WTC11 (cell line): ENCODE results near the gene HIP1. TPM values are rescaled to one million over a fixed set of nuclear protein-coding genes. Genes with fewer than 3 reads are reported as not detected.

Experiments used
- ATAC-seq: fragments of 200-7000 bp; cut with Tn5 transposase; 2 replicates; pipeline ENCODE4 v1.10.0; 2021; ENCODE audit warnings: mild to moderate bottlenecking, moderate library complexity
- CTCF ChIA-PET: fragments of 300-600 bp; sonication (Branson Sonifier 250); formaldehyde crosslinking; loops from one replicate; lab custom pipeline; 2021; ENCODE audit warnings: antibody characterized with exemption; lab: Charles Lee
- POLR2A ChIA-PET: fragments of 350-600 bp; sonication (Branson Sonifier 250); formaldehyde crosslinking; loops from one replicate; lab custom pipeline; 2021; ENCODE audit warnings: antibody characterized with exemption; lab: Charles Lee
- DNase-seq: peaks from one replicate; pipeline ENCODE4 v3.0.0; 2021; ENCODE audit warnings: low spot score
- H3K27ac Mint-ChIP-seq: 2 replicates; pipeline ENCODE4 v1.8.0; 2021; ENCODE audit warnings: mixed read lengths
- H3K27me3 Mint-ChIP-seq: 2 replicates; pipeline ENCODE4 v1.8.0; 2021; ENCODE audit warnings: low read depth, mild to moderate bottlenecking, moderate library complexity, mixed read lengths
- H3K36me3 Mint-ChIP-seq: 2 replicates; pipeline ENCODE4 v1.8.0; 2021; ENCODE audit warnings: mixed read lengths
- H3K4me1 Mint-ChIP-seq: 2 replicates; pipeline ENCODE4 v1.8.0; 2022; ENCODE audit warnings: mixed read lengths
- H3K4me3 Mint-ChIP-seq: 2 replicates; pipeline ENCODE4 v1.8.0; 2021; ENCODE audit warnings: mild to moderate bottlenecking, moderate library complexity, mixed read lengths
- H3K9me3 Mint-ChIP-seq: 2 replicates; pipeline ENCODE4 v1.8.0; 2021; ENCODE audit warnings: mixed read lengths
- CREB1 ChIP-seq: sonication (generic); formaldehyde crosslinking; IDR thresholded peaks from 2 replicates; pipeline ENCODE4 v1.8.0; 2023; ENCODE audit warnings: mild to moderate bottlenecking, missing genetic modification reagents
- EMX1 ChIP-seq: fragments of 250-450 bp; sonication (Bioruptor Pico); IDR thresholded peaks from 2 replicates; pipeline ENCODE4 v1.8.0; 2021; ENCODE audit warnings: mild to moderate bottlenecking
- FOXK1 ChIP-seq: sonication (generic); formaldehyde crosslinking; IDR thresholded peaks from 2 replicates; pipeline ENCODE4 v1.8.0; 2022; ENCODE audit warnings: mild to moderate bottlenecking, moderate library complexity, missing genetic modification reagents
- NFE2L1 ChIP-seq: sonication (generic); formaldehyde crosslinking; IDR thresholded peaks from 2 replicates; pipeline ENCODE4 v1.8.1; 2023; ENCODE audit warnings: missing genetic modification reagents
- OVOL2 ChIP-seq: fragments of 250-450 bp; sonication (Bioruptor Pico); IDR thresholded peaks from 2 replicates; pipeline ENCODE4 v1.9.0; 2021; ENCODE audit warnings: mild to moderate bottlenecking, borderline replicate concordance
- SMAD3 ChIP-seq: sonication (generic); formaldehyde crosslinking; IDR thresholded peaks from 2 replicates; pipeline ENCODE4 v1.8.0; 2022; ENCODE audit warnings: missing genetic modification reagents, mild to moderate bottlenecking, borderline replicate concordance
- TEAD1 ChIP-seq: sonication (generic); formaldehyde crosslinking; IDR thresholded peaks from 2 replicates; pipeline ENCODE4 v1.8.0; 2022; ENCODE audit warnings: mild to moderate bottlenecking, missing genetic modification reagents
- TEAD4 ChIP-seq: sonication (generic); formaldehyde crosslinking; IDR thresholded peaks from 2 replicates; pipeline ENCODE4 v1.8.0; 2022; ENCODE audit warnings: mild to moderate bottlenecking, missing genetic modification reagents
- ZBTB21 ChIP-seq: sonication (generic); formaldehyde crosslinking; IDR thresholded peaks from 2 replicates; pipeline ENCODE4 v1.8.1; 2023; ENCODE audit warnings: mild to moderate bottlenecking, missing genetic modification reagents, borderline replicate concordance
- ZNF219 ChIP-seq: sonication (generic); formaldehyde crosslinking; IDR thresholded peaks from 2 replicates; pipeline ENCODE4 v1.8.0; 2023; ENCODE audit warnings: missing genetic modification reagents, mild to moderate bottlenecking, borderline replicate concordance
- ZNF416 ChIP-seq: fragments of 250-450 bp; sonication (Bioruptor Pico); IDR thresholded peaks from 2 replicates; pipeline ENCODE4 v1.9.0; 2021; ENCODE audit warnings: mild to moderate bottlenecking, inconsistent platforms
- ZNF423 ChIP-seq: fragments of 250-450 bp; sonication (Bioruptor Pico); IDR thresholded peaks from 2 replicates; pipeline ENCODE4 v2.1.2; 2022; ENCODE audit warnings: mild to moderate bottlenecking, moderate library complexity
- total RNA-seq: library from RNA; stranded (reverse); gene quantifications from 3 replicates; pipeline ENCODE4 v1.2.3, GENCODE V29; 2021
- TF ChIP-seq, protein P1 (sequence below): sonication (generic); formaldehyde crosslinking; IDR thresholded peaks from 2 replicates; pipeline ENCODE4 v1.8.1; 2023; ENCODE audit warnings: mild to moderate bottlenecking, missing genetic modification reagents, borderline replicate concordance
- TF ChIP-seq, protein P2 (sequence below): sonication (generic); formaldehyde crosslinking; IDR thresholded peaks from 2 replicates; pipeline ENCODE4 v1.8.0; 2022; ENCODE audit warnings: mild to moderate bottlenecking, missing genetic modification reagents
- TF ChIP-seq, protein P3 (sequence below): sonication (generic); formaldehyde crosslinking; IDR thresholded peaks from 2 replicates; pipeline ENCODE4 v1.8.0; 2022; ENCODE audit warnings: mild to moderate bottlenecking, missing genetic modification reagents
- TF ChIP-seq, protein P4 (sequence below): sonication (generic); formaldehyde crosslinking; IDR thresholded peaks from 2 replicates; pipeline ENCODE4 v1.8.1; 2023; ENCODE audit warnings: mild to moderate bottlenecking, missing genetic modification reagents, moderate library complexity
- TF ChIP-seq, protein P5 (sequence below): sonication (generic); formaldehyde crosslinking; IDR thresholded peaks from 2 replicates; pipeline ENCODE4 v1.8.0; 2023; ENCODE audit warnings: mild to moderate bottlenecking, missing genetic modification reagents
- TF ChIP-seq, protein P6 (sequence below): fragments of 250-450 bp; sonication (Bioruptor Pico); IDR thresholded peaks from 2 replicates; pipeline ENCODE4 v1.8.0; 2021; ENCODE audit warnings: mild to moderate bottlenecking
- TF ChIP-seq, protein P7 (sequence below): sonication (generic); formaldehyde crosslinking; IDR thresholded peaks from 2 replicates; pipeline ENCODE4 v1.8.1; 2023; ENCODE audit warnings: mild to moderate bottlenecking, missing genetic modification reagents

Gene HIP1
- total RNA-seq, 1 experiment from 2014 or later = 75.8 TPM

DNA sequence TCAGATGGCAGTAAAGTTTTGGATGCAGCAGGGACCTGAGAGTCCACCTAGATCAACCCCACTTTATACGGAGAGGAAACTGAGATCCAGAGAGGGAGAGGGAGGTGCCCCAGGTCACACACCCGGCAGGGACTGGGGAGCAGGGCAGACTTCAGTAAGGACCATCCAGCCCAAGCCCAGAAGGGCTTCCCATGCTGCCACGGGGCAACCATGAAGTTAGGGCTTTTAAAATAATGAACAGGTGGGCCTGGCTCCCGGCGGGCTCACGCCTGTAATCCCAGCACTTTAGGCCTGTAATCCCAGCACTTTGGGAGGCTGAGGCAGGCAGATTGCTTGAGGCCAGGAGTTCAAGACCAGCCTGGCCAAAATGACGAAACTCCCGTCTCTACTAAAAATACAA, 98.5 kb downstream of the HIP1 start (continued):
- TF ChIP-seq, protein P1, sequence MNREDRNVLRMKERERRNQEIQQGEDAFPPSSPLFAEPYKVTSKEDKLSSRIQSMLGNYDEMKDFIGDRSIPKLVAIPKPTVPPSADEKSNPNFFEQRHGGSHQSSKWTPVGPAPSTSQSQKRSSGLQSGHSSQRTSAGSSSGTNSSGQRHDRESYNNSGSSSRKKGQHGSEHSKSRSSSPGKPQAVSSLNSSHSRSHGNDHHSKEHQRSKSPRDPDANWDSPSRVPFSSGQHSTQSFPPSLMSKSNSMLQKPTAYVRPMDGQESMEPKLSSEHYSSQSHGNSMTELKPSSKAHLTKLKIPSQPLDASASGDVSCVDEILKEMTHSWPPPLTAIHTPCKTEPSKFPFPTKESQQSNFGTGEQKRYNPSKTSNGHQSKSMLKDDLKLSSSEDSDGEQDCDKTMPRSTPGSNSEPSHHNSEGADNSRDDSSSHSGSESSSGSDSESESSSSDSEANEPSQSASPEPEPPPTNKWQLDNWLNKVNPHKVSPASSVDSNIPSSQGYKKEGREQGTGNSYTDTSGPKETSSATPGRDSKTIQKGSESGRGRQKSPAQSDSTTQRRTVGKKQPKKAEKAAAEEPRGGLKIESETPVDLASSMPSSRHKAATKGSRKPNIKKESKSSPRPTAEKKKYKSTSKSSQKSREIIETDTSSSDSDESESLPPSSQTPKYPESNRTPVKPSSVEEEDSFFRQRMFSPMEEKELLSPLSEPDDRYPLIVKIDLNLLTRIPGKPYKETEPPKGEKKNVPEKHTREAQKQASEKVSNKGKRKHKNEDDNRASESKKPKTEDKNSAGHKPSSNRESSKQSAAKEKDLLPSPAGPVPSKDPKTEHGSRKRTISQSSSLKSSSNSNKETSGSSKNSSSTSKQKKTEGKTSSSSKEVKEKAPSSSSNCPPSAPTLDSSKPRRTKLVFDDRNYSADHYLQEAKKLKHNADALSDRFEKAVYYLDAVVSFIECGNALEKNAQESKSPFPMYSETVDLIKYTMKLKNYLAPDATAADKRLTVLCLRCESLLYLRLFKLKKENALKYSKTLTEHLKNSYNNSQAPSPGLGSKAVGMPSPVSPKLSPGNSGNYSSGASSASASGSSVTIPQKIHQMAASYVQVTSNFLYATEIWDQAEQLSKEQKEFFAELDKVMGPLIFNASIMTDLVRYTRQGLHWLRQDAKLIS = no peak

DNA sequence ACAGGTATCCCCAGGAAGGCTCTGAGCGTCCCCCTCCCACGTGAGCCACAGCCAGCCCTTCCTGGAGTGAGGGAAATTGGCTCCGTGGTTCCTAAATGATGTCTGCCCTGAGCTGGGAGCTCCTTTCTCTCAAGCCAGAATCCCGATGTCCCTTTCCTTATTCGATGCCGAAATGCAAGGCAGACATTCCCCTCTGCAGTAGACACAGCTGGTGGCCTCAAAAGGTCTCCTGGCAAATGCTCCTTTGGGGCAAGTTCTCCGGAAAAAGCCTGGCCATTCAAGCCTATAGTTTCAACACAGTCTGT, 98.9 kb downstream of the HIP1 start:
- ATAC-seq (no peak), DNase-seq (no peak)
- ChIA-PET POLR2A (interaction anchor here (0.6 to 1.0 kb wide), 2 partner anchors 41 to 91 kb away, joined by 3 to 4 read pairs; no protein-coding TSS in a partner anchor), CTCF (interaction anchor here (0.6 to 1.5 kb wide), 6 partner anchors 10 to 621 kb away, joined by 3 to 6 read pairs (median 5); no protein-coding TSS in a partner anchor)
- TF ChIP-seq ZNF219 (CRISPR knock-in tag) (no peak), EMX1 (CRISPR knock-in tag) (0 out of 2 replicates have a peak, but pooled peaks have one; percentile 19), FOXK1 (CRISPR knock-in tag) (no peak; the same call in 1 of the 2 replicates)
- TF ChIP-seq, protein P2, sequence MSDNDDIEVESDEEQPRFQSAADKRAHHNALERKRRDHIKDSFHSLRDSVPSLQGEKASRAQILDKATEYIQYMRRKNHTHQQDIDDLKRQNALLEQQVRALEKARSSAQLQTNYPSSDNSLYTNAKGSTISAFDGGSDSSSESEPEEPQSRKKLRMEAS (CRISPR knock-in tag) = peak; percentile 44; the same call in 1 of the 2 replicates
- TF ChIP-seq, protein P3, sequence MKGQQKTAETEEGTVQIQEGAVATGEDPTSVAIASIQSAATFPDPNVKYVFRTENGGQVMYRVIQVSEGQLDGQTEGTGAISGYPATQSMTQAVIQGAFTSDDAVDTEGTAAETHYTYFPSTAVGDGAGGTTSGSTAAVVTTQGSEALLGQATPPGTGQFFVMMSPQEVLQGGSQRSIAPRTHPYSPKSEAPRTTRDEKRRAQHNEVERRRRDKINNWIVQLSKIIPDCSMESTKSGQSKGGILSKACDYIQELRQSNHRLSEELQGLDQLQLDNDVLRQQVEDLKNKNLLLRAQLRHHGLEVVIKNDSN (CRISPR knock-in tag) = peak; percentile 34; the same call in 1 of the 2 replicates
- TF ChIP-seq, protein P4, sequence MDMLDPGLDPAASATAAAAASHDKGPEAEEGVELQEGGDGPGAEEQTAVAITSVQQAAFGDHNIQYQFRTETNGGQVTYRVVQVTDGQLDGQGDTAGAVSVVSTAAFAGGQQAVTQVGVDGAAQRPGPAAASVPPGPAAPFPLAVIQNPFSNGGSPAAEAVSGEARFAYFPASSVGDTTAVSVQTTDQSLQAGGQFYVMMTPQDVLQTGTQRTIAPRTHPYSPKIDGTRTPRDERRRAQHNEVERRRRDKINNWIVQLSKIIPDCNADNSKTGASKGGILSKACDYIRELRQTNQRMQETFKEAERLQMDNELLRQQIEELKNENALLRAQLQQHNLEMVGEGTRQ = peak; percentile 57; the same call in 1 of the 2 replicates
- Mint-ChIP-seq H3K4me1 (peaks cover 49% of the 10 kb centered on the region), H3K4me3 (peak overlapping the region; percentile 91), H3K27ac (peak overlapping the region; percentile 100), H3K36me3 (peaks cover 7% of the 10 kb centered on the region), H3K27me3 (no peaks in the 10 kb centered on the region), H3K9me3 (no peaks in the 10 kb centered on the region; the same call in 1 of the 2 replicates)

DNA sequence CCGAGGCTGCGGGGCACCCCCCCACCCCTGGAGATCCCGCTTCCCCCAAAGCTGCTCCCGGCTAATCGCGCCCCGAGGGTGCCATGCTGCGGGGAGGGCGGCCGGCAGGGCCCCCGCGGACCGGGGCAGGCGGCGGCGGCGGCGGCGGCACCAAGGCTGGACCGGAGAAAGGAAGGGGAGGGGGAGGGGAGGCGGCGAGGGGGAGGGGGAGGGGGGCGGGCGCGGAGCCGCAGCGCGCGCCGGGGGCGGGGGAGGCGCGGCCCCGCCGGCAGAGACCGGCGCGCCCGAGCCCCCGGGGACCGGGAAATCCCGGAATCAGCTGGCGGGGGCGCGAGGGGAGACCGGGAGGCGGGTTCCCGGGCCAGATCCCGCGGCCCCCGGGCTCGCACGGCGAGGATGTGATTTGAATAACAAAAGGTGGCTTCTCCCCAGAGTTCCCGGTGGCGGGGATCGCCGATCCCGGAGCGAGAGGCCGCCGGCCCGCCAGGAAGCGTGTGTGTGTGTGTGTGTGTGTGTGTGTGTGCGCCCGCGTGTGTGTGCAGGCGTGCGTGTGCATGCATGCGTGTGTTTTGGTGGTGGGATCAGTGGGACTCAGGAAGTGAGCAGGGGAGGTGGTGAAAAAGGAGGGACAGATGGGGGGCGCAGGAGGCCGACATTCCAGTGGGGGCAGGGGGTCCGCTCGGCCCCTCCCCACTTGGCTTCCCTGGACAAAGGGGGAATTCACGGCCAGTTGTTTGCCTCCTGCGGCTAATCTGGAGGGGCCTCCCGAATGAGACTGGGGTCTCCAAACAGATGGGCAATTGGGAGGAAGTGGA, 99.5 kb downstream of the HIP1 start:
- Mint-ChIP-seq H3K9me3 (no peaks in the 10 kb centered on the region; the same call in 1 of the 2 replicates), H3K27ac (peak overlapping the region; percentile 100), H3K27me3 (no peaks in the 10 kb centered on the region), H3K4me3 (peak overlapping the region; percentile 91), H3K4me1 (peaks cover 43% of the 10 kb centered on the region), H3K36me3 (peaks cover 7% of the 10 kb centered on the region)
- DNase-seq (peak; percentile 82), ATAC-seq (peak; percentile 50)
- ChIA-PET POLR2A (interaction anchor here (0.6 to 1.0 kb wide), 2 partner anchors 41 to 90 kb away, joined by 3 to 4 read pairs; no protein-coding TSS in a partner anchor), CTCF (interaction anchor here (0.6 to 1.5 kb wide), 5 partner anchors 11 to 621 kb away, joined by 3 to 6 read pairs (median 5); no protein-coding TSS in a partner anchor)
- TF ChIP-seq ZBTB21 (CRISPR knock-in tag) (no peak), TEAD1 (CRISPR knock-in tag) (peak; percentile 91; the same call in 1 of the 2 replicates), OVOL2 (CRISPR knock-in tag) (no peak), SMAD3 (CRISPR knock-in tag) (peak; percentile 50; the same call in 1 of the 2 replicates), NFE2L1 (CRISPR knock-in tag) (peak; percentile 83; the same call in 1 of the 2 replicates), ZNF416 (CRISPR knock-in tag) (no peak), ZNF423 (peak; percentile 73; the same call in 1 of the 2 replicates), TEAD4 (CRISPR knock-in tag) (peak; percentile 77), CREB1 (CRISPR knock-in tag) (0 out of 2 replicates have a peak, but pooled peaks have one; percentile 31)
- TF ChIP-seq, protein P3 (CRISPR knock-in tag) = peak; percentile 32
- TF ChIP-seq, protein P5, sequence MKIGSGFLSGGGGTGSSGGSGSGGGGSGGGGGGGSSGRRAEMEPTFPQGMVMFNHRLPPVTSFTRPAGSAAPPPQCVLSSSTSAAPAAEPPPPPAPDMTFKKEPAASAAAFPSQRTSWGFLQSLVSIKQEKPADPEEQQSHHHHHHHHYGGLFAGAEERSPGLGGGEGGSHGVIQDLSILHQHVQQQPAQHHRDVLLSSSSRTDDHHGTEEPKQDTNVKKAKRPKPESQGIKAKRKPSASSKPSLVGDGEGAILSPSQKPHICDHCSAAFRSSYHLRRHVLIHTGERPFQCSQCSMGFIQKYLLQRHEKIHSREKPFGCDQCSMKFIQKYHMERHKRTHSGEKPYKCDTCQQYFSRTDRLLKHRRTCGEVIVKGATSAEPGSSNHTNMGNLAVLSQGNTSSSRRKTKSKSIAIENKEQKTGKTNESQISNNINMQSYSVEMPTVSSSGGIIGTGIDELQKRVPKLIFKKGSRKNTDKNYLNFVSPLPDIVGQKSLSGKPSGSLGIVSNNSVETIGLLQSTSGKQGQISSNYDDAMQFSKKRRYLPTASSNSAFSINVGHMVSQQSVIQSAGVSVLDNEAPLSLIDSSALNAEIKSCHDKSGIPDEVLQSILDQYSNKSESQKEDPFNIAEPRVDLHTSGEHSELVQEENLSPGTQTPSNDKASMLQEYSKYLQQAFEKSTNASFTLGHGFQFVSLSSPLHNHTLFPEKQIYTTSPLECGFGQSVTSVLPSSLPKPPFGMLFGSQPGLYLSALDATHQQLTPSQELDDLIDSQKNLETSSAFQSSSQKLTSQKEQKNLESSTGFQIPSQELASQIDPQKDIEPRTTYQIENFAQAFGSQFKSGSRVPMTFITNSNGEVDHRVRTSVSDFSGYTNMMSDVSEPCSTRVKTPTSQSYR (CRISPR knock-in tag) = peak; percentile 93
- TF ChIP-seq, protein P6, sequence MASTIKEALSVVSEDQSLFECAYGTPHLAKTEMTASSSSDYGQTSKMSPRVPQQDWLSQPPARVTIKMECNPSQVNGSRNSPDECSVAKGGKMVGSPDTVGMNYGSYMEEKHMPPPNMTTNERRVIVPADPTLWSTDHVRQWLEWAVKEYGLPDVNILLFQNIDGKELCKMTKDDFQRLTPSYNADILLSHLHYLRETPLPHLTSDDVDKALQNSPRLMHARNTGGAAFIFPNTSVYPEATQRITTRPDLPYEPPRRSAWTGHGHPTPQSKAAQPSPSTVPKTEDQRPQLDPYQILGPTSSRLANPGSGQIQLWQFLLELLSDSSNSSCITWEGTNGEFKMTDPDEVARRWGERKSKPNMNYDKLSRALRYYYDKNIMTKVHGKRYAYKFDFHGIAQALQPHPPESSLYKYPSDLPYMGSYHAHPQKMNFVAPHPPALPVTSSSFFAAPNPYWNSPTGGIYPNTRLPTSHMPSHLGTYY (CRISPR knock-in tag) = peak; percentile 76; the same call in 1 of the 2 replicates
- TF ChIP-seq, protein P7, sequence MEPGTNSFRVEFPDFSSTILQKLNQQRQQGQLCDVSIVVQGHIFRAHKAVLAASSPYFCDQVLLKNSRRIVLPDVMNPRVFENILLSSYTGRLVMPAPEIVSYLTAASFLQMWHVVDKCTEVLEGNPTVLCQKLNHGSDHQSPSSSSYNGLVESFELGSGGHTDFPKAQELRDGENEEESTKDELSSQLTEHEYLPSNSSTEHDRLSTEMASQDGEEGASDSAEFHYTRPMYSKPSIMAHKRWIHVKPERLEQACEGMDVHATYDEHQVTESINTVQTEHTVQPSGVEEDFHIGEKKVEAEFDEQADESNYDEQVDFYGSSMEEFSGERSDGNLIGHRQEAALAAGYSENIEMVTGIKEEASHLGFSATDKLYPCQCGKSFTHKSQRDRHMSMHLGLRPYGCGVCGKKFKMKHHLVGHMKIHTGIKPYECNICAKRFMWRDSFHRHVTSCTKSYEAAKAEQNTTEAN (CRISPR knock-in tag) = peak; percentile 100
